Motor neuron (in vitro differentiated cells): ENCODE measurements around the gene DGKG. TPM values are rescaled to one million over a fixed set of nuclear protein-coding genes. Genes with fewer than 3 reads are reported as not detected.

ENCODE experiments used
- ATAC-seq, 8 experiments: fragments of 200-7000 bp; cut with Tn5 transposase; replicated peaks in 6 of 8; 2 replicates each; pipeline ENCODE4 v1.8.0; 2021; ENCODE audit warnings: mild to moderate bottlenecking in 8 of 8, moderate library complexity in 8 of 8
- H3K27ac ChIP-seq, 2 donors: fragments of 250-450 bp; sonication (Bioruptor Pico); 2 replicates each; pipeline ENCODE4 v1.9.0; 2021; ENCODE audit warnings: antibody characterized with exemption in 2 of 2, mild to moderate bottlenecking in 2 of 2, moderate library complexity in 1 of 2
- H3K4me1 ChIP-seq, 2 donors: fragments of 250-450 bp; sonication (Bioruptor Pico); replicated peaks in 1 of 2; 2 replicates each; pipeline ENCODE4 v1.6.1; 2021; ENCODE audit warnings: antibody characterized with exemption in 2 of 2, mild to moderate bottlenecking in 2 of 2, moderate library complexity in 1 of 2
- H3K4me3 ChIP-seq, 5 donors: fragments of 250-450 bp; sonication (Bioruptor Pico); 2 replicates each; pipeline ENCODE4 v1.9.0; 2021; ENCODE audit warnings: antibody characterized with exemption in 5 of 5, mild to moderate bottlenecking in 5 of 5, moderate library complexity in 4 of 5
- WGBS, 10 experiments: fragments of 450-650 bp; shearing (Covaris generic); methylation state at CpG; one replicate each; pipeline ENCODE4 v1.0.0; 2022; 5-methylcytosine and 5-hydroxymethylcytosine counted together
- in situ Hi-C, 9 experiments: fragments of 400-800 bp; cut with MboI; loops; one replicate each; pipeline ENCODE4 v1.15.0; 2021; ENCODE audit warnings: low sequenced_read_pairs in 9 of 9, low pct_unique_long_range_greater_than_20kb in 2 of 9; ENCODE audit not compliant: unreplicated experiment in 9 of 9
- total RNA-seq, 8 experiments: library from RNA; unstranded; fragments of 300-600 nt; gene quantifications; 2 replicates each; pipeline versions ENCODE4 v1.2.3 to v1.2.4, GENCODE V29; 2022

DGKG gene
- 1 to 10 TPM in 2 of 8 experiments, under 1 TPM in 5, not detected in 1; 0.05 to 3.1 (median 0.66) TPM for total RNA-seq

- Histone ChIP-seq H3K27ac (no peak within 1 kb of the TSS), H3K4me1 (peaks cover 0 to 7% of the 10 kb centered on the region in 2 donors), H3K4me3 (peak within 1 kb of the TSS; percentile 27 to 48 (median 29))
- in situ Hi-C loops = no loop called here
- ATAC-seq = peak; percentile 76 to 86 (median 82)
- 0 to 30% (median 0%) methylated on average over 1 to 22 of the region's 62 CpGs; no CpG with 5 or more reads in 3 of the 10 experiments for WGBS, 10 experiments
Observed at GRCh38 chr3:186361762-186362536, at the start of gene DGKG. Gene DGKG, minus strand, starts transcription at chr3:186362234. Its CDS starts 41,775 bp downstream, at chr3:186320459.

- peaks cover 13 to 14% of the 10 kb centered on the region in 2 donors for H3K4me1 ChIP-seq
- in situ Hi-C loops = no loop called here
- H3K27ac ChIP-seq = no peak overlapping the region
- no peak for ATAC-seq
- H3K4me3 ChIP-seq = no peak overlapping the region
- 86 to 100% (median 100%) methylated on average over 1 to 2 of the region's 2 CpGs; no CpG with 5 or more reads in 4 of the 10 experiments for WGBS, 10 experiments
Observed at GRCh38 chr3:186411089-186411488, 49.1 kb upstream of the DGKG start.

GRCh38 chr3:186406669-186407635, 44.9 kb upstream of the DGKG start:
- Histone ChIP-seq H3K4me1 (no peaks in the 10 kb centered on the region), H3K27ac (no peak overlapping the region), H3K4me3 (no peak overlapping the region)
- in situ Hi-C loops = no loop called here
- no peak for ATAC-seq
- 35 to 95% (median 72%) methylated on average over 4 to 12 of the region's 14 CpGs; no CpG with 5 or more reads in 1 of the 10 experiments for WGBS, 10 experiments

GRCh38 chr3:186401556-186401955, 39.5 kb upstream of the DGKG start:
- Histone ChIP-seq H3K4me3 (no peak overlapping the region), H3K4me1 (no peaks in the 10 kb centered on the region), H3K27ac (no peak overlapping the region)
- no peak for ATAC-seq
- in situ Hi-C loops = no loop called here
- 25 to 81% (median 48%) methylated on average over 1 to 4 of the region's 6 CpGs; no CpG with 5 or more reads in 6 of the 10 experiments for WGBS, 10 experiments

DNA sequence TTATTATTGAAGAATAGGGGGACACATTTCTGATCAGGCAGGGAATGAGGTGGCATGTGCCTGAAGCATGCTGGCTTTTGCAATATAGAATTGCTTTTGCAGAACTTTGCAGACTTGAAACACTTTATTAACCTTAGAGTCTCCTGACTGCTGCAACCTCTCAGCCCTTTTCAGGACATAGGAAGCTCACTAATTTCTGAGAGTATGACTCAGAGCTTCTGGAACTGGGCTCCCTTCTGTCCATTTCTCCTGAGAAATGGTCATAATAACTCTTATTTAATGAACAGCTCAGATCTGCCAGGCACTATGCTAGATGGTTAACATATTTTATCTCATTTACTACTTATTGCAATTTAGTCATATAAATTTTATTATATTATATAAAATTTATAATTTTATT, 38.6 kb upstream of the DGKG start:
- no peaks in the 10 kb centered on the region for H3K4me1 ChIP-seq
- H3K27ac ChIP-seq = no peak overlapping the region
- no peak for ATAC-seq
- in situ Hi-C loops = no loop called here
- no peak overlapping the region for H3K4me3 ChIP-seq

- 0 to 100% (median 100%) methylated on average over 1 of the region's 1 CpG; no CpG with 5 or more reads in 7 of the 10 experiments for WGBS, 10 experiments
- no peaks in the 10 kb centered on the region for H3K4me1 ChIP-seq
- no peak overlapping the region for H3K27ac ChIP-seq
- in situ Hi-C loops = no loop called here
- H3K4me3 ChIP-seq = no peak overlapping the region
- ATAC-seq = no peak
Observed at GRCh38 chr3:186400026-186400425, 38.0 kb upstream of the DGKG start.

DNA sequence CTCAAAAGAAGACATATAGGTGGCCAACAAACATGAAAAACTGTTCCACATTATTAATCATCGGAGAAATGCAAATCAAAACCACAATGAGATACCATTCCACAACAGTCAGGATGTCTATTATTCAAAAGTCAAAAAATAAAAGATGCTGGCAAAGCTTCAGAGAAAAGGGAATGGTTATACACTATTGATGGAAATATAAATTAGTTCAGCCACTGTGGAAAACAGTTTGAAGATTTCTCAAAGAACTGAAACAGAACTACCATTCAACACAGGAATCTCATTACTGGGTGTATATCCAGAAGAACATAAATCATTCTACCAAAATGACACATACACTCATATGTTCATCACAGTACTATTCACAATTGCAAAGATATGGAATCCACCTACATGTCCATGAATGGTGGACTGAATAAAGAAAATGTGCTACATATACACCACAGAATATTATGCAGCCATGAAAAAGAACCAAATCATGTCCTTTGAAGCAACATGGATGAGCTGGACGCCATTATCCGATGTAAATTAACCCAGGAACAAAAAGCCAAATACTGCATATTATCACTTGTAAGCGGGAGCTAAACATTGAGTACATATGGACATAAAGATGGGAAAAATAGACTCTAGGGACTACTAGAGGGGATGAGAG, 32.7 kb upstream of the DGKG start:
- ATAC-seq = no peak
- WGBS, 10 experiments = 0 to 95% (median 67%) methylated on average over 2 to 4 of the region's 4 CpGs
- in situ Hi-C loops = no loop called here
- no peak overlapping the region for H3K27ac ChIP-seq
- no peaks in the 10 kb centered on the region for H3K4me1 ChIP-seq
- H3K4me3 ChIP-seq = no peak overlapping the region

DNA sequence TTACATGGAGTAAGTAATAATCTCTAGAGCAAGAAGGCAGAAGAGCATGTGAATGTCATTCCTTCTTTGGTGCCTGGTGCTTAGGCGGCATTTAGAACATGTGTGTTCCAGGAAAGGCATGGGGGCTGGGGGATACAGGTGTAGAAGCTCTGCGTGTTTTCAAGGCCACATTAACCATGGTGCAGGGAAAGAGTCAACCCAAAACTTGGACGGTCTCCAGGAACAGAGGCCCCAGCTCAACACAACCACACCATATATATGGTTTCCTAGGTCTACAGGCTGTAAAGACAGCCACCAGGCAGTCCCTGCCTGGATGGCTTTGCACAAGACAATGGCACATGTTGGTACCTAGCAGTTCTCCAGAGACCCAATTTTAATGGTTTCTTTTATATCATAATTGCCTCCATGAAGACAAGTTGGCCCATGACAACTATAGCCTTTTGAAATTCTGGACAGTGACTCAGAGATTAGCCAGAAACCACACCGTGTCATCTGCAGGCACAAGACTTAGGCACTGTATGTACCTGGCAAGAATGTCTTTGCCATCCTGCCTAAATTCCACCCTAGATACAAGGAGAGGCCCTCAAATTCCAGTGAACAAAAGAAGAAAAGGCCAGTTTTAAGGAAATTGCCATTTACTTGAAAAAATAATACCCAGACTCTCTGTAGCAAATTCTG, 25.0 kb upstream of the DGKG start:
- Histone ChIP-seq H3K4me3 (no peak overlapping the region), H3K4me1 (no peaks in the 10 kb centered on the region), H3K27ac (no peak overlapping the region)
- ATAC-seq = no peak
- in situ Hi-C loops = no loop called here
- WGBS, 10 experiments = 28 to 100% (median 83%) methylated on average over 1 to 3 of the region's 4 CpGs; no CpG with 5 or more reads in 4 of the 10 experiments

GRCh38 chr3:186385856-186386602, 24.0 kb upstream of the DGKG start:
- ATAC-seq = no peak
- Histone ChIP-seq H3K4me1 (no peaks in the 10 kb centered on the region), H3K27ac (no peak overlapping the region), H3K4me3 (no peak overlapping the region)
- in situ Hi-C loops = no loop called here
- whole genome bisulfite sequencing, 10 experiments = 20 to 100% (median 64%) methylated on average over 1 to 3 of the region's 5 CpGs; no CpG with 5 or more reads in 4 of the 10 experiments

DNA sequence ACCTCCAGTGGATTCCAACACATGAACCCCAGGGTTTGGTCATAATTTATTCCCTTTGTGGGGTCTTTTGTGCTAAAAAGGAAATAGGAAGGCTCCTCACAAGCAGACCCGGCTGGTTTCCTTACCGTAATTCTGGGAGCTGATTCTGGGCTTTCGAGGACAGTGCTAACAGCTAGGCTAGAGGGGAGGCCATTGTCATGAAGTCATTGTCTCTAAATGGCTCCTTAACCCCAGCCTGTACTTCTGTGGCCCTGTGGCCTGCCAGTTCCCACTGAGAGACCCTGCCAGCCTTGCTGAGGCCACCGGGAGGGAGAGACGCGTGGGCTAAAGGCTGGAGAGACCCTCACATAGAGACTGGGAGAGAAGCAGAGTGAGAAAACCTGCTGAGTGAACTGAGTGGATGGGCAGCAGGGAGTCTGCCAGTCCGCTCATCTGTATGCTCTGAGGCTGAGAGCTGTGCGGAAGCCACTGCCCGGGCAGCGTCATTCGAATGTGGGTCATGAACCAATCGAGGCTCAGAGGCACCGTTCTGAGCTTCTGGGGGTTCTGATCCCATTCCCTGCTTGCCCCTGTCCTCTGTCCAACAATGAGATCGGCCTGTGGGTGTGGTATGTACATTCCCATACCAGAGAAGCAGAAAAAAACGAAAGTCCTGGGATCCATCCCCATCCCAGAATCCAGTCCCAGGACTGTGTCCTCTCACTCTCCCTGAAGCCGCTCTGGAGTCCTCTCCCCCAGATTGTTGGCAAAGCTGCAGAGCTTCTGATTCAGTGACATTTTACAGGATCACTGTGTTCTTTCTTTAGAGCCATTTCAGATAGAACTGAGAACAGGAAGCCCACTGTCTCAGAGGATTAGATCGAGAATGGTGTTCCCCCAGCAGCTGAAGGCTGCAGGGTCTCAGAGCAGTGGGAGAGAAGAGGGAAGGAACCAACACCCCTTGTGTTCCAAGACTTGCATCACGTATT, 21.3 kb upstream of the DGKG start:
- WGBS, 10 experiments = 26 to 79% (median 64%) methylated on average over 2 to 11 of the region's 18 CpGs
- in situ Hi-C loops = no loop called here
- no peaks in the 10 kb centered on the region for H3K4me1 ChIP-seq
- no peak for ATAC-seq
- no peak overlapping the region for H3K4me3 ChIP-seq
- H3K27ac ChIP-seq = no peak overlapping the region

- H3K4me1 ChIP-seq = no peaks in the 10 kb centered on the region
- 0 to 88% (median 64%) methylated on average over 1 to 6 of the region's 6 CpGs for WGBS, 10 experiments
- no peak overlapping the region for H3K27ac ChIP-seq
- in situ Hi-C loops = no loop called here
- H3K4me3 ChIP-seq = no peak overlapping the region
- peak in 2 of 8 experiments; percentile 49 to 57 for ATAC-seq
Observed at GRCh38 chr3:186382217-186382885, 20.3 kb upstream of the DGKG start.
